H1 (cell line): Measurements from ENCODE around the gene ZC3H18. TPM values are rescaled to one million over a fixed set of nuclear protein-coding genes. Genes with fewer than 3 reads are reported as not detected.

ENCODE experiments used
- CBX8 ChIP-seq: fragments of 300-800, 300-1000 bp; sonication (generic); IDR thresholded peaks from 2 replicates; pipeline ENCODE4 v1.7.1; 2016; ENCODE audit warnings: low read depth, low read length, borderline replicate concordance
- CHD7 ChIP-seq: fragments of 300-600 bp; sonication (generic); IDR thresholded peaks from 2 replicates; pipeline ENCODE4 v1.7.1; 2012; ENCODE audit warnings: low read length, moderate library complexity, mild to moderate bottlenecking, inconsistent platforms; ENCODE audit not compliant: insufficient replicate concordance
- EGR1 ChIP-seq: IDR thresholded peaks from 2 replicates; pipeline ENCODE4 v1.6.1; 2011; ENCODE audit warnings: low read depth, low read length, borderline replicate concordance
- GTF2F1 ChIP-seq: IDR thresholded peaks from 2 replicates; pipeline ENCODE4 v1.6.1; 2012; ENCODE audit warnings: low read depth, low read length, improper control_type of control experiment, borderline replicate concordance
- RAD21 ChIP-seq, 2 experiments: IDR thresholded peaks in 1 of 2; conservative IDR thresholded peaks in 1 of 2; 2 replicates each; pipeline ENCODE4 v1.6.1; 2011; ENCODE audit warnings: low read depth in 2 of 2, low read length in 2 of 2, improper control_type of control experiment in 1 of 2, inconsistent platforms in 1 of 2, mild to moderate bottlenecking in 1 of 2, moderate library complexity in 1 of 2
- SP2 ChIP-seq: IDR thresholded peaks from 2 replicates; pipeline ENCODE4 v1.6.1; 2012; ENCODE audit warnings: mild to moderate bottlenecking, low read length, inconsistent platforms
- TCF12 ChIP-seq: IDR thresholded peaks from 2 replicates; pipeline ENCODE4 v1.6.1; 2011; ENCODE audit warnings: low read depth, mild to moderate bottlenecking, low read length
- USF2 ChIP-seq: IDR thresholded peaks from 2 replicates; pipeline ENCODE4 v1.6.1; 2011; ENCODE audit warnings: low read length, improper control_type of control experiment
- polyA plus RNA-seq, 7 experiments: library from polyadenylated mRNA; depleted of rRNA in 3 of 7; stranded (reverse) in 5 of 7; unstranded in 2 of 7; fragments of >200 nt in 5 of 7; fragments of 200-250 nt in 2 of 7; gene quantifications; 1 replicate in 5 of 7; 2 replicates in 1 of 7; 4 replicates in 1 of 7; pipeline versions ENCODE4 v1.2.1 to v1.2.3, GENCODE V29; 2011 to 2013; ENCODE audit warnings: missing spikeins in 2 of 7, mixed read lengths in 2 of 7
- total RNA-seq: library from RNA; stranded (reverse); fragmentation: NEBNext Ultra II Directional; extraction: Animal tissue kit (Norgen Biotek cat#: 25700); gene quantifications from 2 replicates; pipeline ENCODE4 v1.2.1, GENCODE V29; 2021

The ZC3H18 gene
- total and polyA plus RNA-seq, 2 of the 8 experiments (the other 6 are each of a cell fraction or from before 2014, with no cell fraction given), result 12.1 to 73.2 TPM

GRCh38 chr16:88528902-88529318 lies 41.3 kb upstream of the ZC3H18 start (continued):
- TF ChIP-seq CHD7 (no peak), GTF2F1 (no peak), SP2 (no peak), USF2 (no peak), TCF12 (no peak), RAD21 (IDR thresholded peaks at IDR 0.05 in 1 of 2, conservative IDR thresholded peaks at IDR 0.05 in 1 of 2; ENCODE audit: low read depth in 2 of 2, low read length in 2 of 2) (no peak), CBX8 (no peak), EGR1 (no peak)
